HK-2 (cell line): ENCODE results near the gene RPH3AL.

Source experiments
- DNase-seq: peaks from one replicate; pipeline ENCODE4 v3.0.0-alpha.2; 2018; ENCODE audit not compliant: unreplicated experiment

The RPH3AL gene

DNA sequence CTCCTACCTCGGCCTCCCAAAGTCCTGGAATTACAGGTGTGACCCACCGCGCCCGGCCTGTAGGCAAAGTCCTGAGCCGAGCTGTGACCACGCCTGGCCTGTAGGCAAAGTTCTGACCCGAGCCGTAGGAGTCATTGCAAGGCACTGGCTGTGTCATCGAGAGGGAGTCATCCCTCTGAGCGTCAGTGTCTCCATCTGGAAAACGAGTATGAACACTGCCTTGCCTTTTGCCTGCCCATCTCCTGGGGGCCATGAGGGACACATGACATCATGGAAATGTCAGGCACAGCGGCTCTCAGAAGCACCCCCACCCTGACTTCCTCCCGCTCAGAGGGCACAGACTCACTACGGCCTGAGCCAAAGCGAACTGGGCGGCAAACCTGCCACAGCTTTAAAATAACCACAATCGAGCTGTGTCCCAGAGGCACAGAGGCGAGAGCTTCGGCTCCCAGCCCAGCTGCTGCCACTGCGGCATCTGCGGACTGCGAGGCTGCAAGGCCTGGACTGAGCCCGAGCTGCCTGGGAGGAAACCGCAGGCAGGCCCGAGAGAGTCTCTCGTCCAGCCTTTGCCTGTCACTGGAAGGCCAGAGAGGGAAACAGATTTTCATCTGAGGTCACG is 50.8 kb downstream of the RPH3AL start:
- DNase-seq: no peak

GRCh38 chr17:300881-301280 is 51.7 kb downstream of the RPH3AL start:
- no peak for DNase-seq

DNA sequence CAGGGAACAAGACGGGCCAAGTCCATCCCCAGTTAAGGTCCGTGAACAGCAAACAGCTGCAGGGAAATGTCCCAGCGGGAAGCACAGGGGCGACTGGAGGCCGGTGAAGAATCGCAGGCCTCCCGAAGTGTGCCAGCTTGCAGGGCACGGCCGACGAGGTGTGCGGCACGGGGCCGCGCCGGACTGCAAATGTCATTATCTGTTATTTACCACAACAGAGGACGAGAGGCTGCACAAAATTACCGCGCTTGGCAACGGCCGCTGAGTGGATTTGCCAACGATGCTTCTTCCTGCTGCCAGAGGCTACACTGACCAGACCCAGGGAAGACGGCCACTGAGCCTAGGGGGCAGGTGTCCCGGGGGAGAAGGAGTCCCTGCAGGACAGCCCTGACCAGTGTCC is 53.1 kb downstream of the RPH3AL start:
- DNase-seq: no peak

DNA sequence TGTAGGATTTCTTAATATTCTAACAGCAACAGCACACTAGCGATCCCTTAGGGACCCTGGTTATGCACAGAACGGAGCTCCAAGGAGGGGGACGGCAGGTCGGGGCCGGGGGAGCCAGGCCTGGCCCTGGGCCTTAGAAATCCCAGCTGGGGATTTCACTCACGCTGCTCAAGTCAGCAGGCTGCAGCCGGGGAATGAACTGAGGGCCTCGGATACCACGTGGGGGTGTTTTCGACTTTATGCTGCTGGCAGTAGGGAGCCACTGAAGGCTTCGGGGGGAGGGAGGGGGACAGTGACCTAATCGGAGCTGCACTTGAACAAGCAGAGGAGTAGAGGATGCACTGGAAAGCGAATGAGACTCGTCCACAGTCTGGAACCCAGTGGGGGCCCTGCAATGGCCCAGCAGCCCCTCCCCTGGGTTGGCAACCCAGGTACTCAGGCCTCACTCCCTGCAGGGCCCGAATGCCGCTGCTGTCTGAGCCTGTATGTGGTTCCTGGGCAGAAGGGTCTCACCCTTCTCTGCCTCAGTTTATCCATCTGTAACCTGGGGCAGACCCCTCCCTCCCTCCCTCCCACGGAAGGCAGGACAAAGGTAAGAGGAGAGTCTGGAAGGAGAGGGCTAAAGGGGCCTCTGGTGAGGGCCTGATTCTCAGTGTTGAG is 53.7 kb downstream of the RPH3AL start:
- DNase-seq: no peak

- no peak for DNase-seq
These were observed 54.8 kb downstream of the RPH3AL start for GRCh38 chr17:297758-298157.

- DNase-seq: no peak
These were observed 55.5 kb downstream of the RPH3AL start for GRCh38 chr17:296906-297690.

DNA sequence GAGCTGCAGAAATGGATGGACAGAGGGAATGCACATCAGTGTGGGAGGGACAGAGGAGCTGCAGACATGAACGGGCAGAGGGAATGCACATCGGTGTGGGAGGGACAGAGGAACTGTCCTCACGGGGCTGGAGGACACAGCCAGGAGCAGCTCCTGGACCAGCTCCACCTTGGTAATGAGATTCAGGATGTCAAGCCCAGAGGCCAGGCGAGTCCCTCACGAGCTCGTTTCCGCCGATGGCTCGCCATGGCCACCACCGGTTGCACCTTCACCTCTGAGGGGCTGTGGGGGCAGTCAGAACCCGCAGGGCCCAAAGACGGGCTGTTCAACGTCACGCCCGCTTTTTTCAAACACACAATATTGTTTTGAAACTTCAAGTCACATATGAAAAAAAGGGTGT is 56.2 kb downstream of the RPH3AL start:
- DNase-seq: no peak

DNA sequence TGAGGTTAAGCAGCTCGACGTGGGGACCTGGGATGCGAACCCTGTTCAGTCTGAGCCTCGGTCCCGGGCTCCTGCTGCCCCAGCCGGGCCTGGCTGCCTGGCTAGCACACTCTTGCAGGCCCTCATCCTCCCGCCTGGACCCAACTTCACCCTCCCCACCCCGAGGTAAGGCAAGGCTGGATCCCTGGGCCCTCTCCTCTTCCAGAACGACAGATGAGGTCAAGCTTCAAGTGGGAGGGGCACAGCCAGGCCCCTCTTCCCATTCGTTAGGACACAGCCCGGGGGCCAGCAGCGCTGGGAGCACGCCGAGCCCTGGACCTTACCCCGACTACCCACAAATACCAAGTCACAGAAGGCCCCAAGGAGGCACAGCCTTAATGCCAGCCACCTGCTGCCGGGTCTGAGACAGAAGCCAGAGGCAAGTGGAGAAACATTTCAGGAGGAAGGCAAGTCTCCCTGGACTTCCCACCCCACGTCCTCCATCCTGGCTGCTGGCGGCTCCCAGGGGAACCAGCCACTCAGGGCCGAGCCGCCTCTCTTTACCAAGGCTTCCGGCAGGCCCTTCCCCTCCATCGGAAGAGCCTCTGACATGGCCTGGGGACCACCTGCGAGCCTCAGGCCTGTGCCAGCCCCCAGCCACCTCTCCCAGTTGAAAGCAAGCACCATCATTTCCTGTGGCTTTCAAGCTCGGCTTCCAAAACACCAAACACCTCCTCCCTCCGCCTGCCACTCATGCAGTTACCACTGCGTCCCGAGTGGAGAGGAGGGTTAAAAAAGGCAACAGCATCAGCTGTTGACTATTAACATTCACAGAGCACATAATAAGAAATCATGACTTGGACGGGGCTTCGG is 59.9 kb downstream of the RPH3AL start:
- DNase-seq: no peak

- no peak for DNase-seq
These were observed 60.6 kb downstream of the RPH3AL start for GRCh38 chr17:292016-292415.

DNA sequence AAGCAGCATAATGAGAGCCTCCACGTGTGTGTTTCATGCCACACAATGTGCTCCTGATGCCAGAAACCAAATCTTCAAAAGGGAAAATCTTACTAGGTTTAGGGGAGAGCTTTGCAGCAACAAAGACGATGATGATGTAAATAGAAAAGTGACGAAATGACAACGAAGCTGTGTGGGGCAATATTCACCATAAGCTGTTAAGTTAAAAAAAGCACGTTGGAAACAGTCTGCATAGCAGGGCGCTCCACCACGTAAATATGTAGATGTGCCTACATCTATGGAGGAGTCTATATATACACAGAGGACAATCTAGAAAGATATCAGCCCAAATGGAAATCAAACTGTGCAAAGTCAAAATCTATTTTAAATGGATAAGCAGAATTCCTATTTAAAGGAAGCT is 61.0 kb downstream of the RPH3AL start:
- no peak for DNase-seq

- no peak for DNase-seq
These were observed 62.0 kb downstream of the RPH3AL start for GRCh38 chr17:290626-291025.

GRCh38 chr17:290121-290521 is 62.5 kb downstream of the RPH3AL start:
- no peak for DNase-seq

DNA sequence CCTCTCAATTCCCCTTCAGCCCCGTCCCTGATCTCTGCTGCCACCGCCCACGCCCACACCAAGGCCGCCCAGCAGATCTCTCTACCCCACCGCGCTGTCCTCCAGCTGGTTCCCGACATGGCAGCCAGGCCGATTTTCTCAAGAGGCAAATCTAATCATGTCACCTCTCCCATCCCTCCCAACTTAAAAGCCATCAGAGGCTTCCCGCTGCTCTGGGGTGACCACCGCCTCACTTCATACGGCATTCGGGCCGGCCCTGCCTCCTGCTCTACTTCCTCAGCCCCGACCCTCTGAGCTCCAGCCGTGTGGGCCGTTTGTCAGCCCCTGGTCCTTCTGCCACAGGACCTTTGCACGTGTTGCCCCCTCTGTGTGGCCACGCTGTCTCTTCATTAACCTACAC is 63.2 kb downstream of the RPH3AL start:
- no peak for DNase-seq

GRCh38 chr17:288802-289356 is 63.7 kb downstream of the RPH3AL start:
- DNase-seq: no peak

DNA sequence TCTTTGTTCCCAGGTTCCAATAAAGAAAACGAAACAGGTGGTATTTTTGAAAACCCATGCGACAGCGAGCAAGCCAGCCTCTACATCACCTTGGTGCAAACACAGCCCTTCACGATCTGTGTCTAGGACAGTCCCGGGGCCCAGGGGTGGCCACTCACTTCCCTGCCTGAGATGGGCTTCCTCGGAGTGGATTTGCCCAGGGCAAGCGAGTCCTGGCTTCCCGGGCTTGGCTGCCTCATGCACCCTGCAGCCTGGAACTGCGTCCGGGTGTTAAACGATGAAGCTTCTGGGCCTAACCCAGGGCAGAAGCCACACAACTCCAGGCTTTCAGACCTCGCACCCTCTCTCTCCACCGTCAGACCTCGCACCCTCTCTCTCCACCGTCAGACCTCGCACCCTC is 66.0 kb downstream of the RPH3AL start:
- DNase-seq: no peak

- DNase-seq: no peak
These were observed 66.7 kb downstream of the RPH3AL start for GRCh38 chr17:285751-286422.

DNA sequence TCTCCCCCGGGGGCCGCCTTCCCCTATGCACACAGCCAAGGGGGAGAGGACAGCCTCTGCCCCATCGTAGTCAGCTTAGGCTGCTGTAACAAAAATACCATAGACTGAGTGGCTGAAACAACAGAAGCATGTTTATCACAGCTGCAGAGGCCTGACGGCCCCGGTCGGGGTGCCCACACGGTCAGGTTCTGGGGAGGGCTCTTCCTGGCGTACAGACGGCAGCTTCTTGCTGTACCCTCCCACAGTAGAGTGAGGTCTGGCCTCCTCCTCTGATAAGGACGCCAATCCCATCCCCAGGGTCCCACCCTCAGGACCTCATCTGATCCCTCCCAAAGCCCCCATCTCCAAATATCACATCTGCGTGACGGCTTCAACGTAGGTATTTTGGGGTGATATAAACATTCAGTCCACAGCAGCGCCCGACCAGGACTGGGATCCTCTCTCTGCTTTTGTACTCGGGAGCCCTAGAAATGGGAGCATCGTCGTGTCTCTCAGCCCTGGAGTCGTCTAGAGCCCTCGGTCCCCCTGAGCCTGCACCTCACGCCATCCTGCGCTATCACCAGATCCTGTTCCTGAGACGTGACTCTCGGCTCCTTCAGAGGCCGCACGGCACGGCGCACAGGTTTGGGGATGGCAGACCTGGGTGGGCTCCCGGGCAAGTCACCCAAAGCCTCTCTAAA is 67.8 kb downstream of the RPH3AL start:
- DNase-seq: no peak

- DNase-seq: no peak
These were observed 68.5 kb downstream of the RPH3AL start for GRCh38 chr17:283911-284675.

DNA sequence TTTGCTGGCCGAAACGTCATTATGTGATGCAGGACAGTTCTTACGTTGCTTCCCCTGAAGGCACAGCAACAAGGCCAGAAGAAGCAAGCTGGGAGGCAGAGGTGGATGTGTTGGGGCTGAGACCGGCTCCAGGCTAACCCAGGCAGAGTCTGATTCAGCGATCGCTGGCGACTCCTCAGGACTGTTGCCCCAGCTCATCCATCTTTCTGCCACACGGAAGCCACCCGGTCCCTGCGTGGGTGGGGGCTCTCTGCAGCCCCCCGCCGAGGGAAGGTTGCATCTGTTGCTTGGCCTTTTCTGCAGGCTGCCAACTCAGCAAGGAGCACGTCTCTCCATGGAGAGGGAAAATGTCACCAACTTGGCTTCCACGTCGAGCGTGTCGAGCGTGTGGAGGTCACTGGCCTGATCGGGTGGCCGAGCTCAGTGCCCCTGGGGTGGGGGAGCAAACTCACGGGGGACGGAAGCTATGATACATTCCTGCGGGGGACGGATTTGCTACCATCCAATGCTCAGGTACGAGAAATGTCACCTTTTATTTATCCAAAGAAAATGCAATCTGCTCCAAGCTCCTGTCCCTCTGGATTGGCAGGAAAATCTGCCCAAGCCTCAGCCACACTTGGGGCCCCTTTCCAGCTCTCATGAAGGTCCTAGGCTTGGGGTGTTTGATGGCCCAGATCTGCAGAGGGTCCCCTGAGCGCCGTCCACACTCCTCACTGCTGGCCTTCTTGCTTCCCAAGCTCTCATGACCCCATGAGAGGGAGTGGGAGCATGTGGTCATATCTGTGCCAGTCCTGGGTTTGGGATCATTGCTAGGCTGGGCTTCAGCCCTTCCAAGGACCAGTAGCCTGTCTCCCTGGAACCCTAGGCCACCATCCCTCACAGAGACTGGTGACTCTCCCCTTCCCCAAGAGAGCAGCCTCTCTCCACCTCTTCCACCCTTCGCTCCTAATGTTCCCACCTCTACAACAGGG is 69.4 kb downstream of the RPH3AL start:
- DNase-seq: no peak
